Stimulated activated CD8-positive, alpha-beta memory T cell treated with anti-CD3 and anti-CD28 coated beads, Interleukin-7, amount 100 ng/mL, for 1 hour (primary cell): Measurements from ENCODE around the gene NHLRC1.

ENCODE experiments used
- DNase-seq, 2 donors: peaks; one replicate each; pipeline ENCODE4 v3.0.0-alpha.2; 2020; ENCODE audit warnings: low read depth in 2 of 2

Gene NHLRC1

DNA sequence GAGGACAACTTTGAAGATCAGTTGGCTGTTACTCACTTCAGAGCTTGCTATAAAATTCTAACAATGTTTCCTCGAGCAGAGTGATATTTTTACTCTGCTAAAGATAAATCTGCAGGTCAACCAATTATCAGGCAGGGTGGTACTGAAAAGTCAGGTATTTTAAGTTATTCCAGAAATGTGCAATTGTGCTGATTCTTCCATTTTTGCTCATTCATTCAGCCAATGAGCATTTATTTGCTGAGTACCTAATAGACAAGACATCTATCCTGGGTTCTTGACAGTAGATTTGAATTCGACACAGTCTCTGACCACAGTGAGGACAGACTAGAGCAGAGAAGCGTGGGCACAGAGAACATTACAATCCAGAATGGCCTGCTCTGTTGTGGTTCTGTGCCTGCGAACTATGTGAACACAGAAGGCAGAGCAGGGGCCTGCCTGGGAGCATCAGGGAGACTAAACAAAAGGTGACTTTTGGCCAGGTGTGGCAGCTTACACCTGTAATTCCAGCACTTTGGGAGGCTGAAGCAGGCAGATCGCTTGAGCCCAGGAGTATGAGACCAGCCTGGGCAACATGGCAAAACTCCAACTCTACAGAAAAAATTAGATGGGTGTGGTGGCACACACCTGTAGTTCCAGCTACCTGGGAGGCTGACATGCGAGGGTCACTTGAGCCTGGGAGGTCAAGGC is 17.6 kb upstream of the NHLRC1 start:
- DNase-seq = no peak

DNA sequence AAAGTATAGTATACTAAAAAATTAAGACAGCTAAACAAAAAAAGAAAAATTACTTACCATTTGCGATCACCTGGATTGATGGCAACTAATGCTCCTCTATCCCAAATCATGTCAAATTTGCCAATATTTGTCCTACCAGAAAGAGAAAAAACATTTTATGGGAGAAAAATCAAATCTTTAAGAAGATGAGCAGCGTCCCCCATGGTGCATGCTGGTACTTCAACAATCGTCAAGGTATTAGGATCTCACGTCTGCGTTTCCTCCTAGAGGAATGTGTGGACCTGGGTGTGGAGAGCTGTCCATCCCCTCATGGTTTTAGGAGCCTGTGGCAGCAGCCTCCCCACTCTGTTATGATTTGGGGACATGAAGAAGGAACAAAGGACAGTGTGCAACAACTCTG is 16.4 kb upstream of the NHLRC1 start:
- no peak for DNase-seq

DNA sequence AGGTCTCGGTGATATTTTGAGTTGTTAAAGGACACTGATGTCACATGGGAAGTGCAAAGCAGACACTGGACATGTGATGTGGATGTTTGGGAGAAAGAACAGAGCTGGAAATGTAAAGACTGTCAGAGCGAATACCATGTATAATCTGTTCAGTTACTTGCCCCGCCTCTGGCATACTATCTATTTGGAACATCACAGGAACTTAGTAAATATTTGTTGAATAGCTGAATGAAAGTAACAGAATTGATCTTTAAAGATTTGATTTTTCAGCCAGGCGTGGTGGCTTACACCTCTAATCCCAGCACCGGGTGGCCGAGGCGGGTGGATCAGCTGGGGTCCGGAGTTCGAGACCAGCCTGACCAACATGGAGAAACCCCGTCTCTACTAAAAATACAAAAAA is 13.8 kb upstream of the NHLRC1 start:
- DNase-seq = no peak

DNA sequence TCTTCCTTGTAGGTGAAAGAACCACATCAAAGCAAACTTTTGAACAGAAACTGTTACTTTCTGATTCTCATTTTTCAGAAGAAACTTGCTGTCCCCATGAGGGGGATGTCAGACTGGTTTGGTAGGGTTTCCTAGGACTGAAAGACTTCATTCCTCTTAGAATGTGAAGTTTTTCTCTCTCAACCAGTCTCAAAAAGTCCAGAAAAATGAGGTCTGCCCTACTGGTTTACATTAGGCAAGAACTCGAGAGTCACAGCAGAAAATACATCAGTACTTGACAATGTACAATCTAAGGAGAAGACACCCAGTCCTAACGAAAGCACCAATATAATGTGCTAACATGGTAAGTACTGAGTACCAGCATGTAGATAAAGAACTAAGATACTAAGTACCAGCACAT is 12.7 kb upstream of the NHLRC1 start:
- DNase-seq = no peak

DNA sequence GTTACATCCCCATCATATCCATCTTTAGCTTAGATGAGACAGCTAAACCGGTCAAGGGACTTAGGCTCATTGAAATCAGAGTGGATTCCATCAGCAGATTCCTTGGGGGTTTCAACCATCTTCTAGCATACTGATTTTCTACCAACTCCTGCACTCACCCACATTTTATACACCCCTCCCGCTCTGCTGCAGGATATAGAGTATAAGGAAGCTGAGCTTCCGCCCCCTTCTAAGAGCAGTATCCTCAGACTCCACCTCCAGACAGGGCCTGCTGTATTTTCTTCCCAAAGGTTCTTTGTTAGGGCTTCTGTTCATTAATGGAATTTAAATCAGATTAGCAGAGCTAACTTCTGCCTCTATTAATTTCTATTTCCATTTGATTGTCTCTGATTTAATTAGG is 9.9 kb upstream of the NHLRC1 start:
- no peak for DNase-seq

DNA sequence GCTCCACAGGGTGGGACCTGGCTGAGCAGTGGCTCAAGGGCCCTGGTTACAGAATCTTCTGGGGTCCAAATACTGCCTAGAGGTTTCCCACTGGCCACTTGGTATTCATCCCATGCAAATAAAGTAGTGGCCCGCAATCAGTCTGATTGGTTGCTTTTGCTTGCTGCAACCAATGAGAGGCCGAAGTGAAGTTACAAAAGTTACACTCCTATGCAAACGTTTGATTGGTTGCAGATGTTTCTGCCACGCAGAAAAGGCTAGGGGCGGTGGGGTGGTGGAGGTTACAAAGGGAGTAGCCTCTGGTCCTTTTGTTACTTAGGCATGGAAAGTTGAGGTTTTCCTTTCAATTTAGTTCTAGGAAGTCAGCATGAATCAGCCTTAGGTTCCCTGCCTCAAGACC is 3.6 kb upstream of the NHLRC1 start:
- DNase-seq = no peak

DNA sequence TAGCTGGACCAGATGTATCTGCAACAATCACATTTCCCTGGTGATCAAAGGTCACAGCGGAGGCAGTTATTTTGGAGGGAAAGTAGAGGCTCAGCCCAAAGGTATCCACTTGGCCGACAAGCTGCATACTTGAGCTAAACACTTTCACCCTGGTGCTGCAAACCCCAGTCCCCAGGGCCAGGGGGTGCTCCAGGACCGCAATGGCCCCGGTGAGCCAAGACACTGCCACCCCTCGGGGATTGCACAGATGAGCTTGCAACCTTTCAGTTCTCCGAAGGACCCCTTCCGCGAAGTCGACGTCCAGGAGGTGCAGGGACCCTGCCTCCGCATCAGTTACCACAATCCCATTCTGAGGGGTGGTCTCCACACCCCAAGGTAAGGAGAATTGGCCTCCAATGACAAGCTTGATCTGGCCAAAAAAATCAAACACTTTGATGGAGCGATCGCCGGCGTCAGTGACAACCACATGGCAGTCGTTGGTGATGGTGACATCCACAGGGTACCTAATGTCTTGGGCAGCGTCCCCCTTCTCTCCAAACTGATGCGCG is 823 bp downstream of the NHLRC1 start:
- DNase-seq = no peak

DNA sequence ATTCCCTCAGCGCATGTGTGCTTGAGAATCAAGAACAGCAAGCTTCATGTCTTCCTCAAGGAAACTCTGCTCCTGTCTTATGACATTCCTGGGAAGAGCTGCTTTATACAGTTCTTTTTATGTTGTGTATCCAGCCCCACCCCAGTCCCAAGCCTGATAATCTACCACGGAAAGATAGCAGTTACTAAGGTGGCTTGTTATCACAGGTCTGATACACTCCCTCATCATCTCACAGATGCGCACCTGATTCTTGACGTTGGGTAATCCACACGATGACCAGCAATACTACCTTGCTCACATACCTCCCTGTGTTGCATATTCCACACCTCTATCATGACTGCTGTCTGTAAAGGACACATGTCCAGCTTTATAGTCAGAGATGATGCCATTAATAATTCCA is 3.2 kb downstream of the NHLRC1 start:
- DNase-seq = no peak

DNA sequence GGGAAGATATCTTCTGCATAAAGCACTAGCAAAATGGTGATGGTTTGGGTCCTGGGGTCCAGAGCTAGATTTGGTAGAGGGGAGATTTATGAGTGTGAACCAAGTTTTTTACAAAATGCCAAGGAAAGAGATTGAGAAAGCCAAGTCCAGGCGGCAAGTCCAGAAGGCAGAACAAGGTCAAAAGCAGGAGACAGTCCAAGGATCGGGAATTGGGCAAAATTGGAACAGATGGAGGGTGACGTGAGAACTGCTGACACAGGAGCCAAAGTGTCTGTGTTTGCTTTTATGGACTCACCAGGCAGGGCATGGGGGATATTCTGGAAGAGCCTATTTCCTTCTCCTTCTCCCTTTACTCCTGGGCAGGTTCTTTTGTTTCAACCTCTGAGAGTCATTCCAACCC is 4.1 kb downstream of the NHLRC1 start:
- DNase-seq = no peak

DNA sequence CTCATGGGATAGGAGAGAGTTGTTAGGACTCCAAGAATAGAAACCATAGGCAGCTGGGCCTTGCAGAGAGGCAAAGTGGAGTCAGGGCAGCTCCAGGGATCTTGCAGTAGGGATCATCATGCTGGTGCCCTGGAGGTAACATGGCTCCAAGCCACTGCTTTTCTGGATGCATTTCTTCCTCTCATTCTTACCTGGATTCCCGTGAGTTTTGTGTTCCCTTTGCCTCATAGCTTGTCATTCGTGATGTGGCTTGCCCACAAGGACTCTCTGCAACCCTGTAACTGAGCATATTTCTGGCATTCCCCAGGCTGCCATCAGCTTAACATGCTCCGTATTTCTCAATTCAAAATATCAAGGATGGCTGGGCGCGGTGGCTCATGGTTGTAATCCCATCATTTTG is 5.3 kb downstream of the NHLRC1 start:
- DNase-seq = no peak

DNA sequence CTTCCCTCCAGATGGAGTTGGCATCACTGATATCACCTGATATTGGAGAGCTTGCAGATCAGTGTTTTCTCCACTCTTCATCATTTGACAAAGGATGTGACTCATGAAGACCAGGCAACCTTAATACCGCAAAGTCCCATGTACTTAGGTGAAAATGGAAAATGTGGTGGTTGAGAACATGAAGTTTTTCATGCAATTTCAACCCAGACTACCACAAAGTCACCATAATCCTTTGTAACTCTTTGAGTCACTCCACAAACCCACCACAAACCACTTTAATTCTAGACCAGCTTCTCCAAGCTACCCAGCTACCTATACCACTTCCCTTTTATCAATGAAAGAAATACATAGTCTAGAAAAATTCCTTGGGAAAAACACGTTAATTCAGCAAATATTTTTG is 7.1 kb downstream of the NHLRC1 start:
- no peak for DNase-seq

DNA sequence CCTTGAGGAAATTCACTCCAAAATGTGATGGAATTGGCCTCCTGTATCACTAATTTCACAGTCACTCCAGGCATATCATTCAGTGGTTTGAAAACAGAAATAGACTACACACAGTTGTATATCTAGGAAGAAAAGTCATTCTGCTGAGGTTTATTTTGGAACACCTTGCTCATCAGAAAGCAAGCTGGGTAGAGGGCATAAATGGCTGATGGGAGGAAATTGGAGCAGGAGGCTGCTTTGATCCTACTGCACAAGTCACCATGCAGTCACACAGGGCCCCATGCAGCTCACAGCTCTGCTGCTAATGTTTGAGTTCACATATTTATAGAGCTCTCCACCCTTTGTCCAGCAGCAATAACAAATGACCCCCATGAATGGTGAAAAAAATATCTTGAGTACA is 12.3 kb downstream of the NHLRC1 start:
- no peak for DNase-seq

DNA sequence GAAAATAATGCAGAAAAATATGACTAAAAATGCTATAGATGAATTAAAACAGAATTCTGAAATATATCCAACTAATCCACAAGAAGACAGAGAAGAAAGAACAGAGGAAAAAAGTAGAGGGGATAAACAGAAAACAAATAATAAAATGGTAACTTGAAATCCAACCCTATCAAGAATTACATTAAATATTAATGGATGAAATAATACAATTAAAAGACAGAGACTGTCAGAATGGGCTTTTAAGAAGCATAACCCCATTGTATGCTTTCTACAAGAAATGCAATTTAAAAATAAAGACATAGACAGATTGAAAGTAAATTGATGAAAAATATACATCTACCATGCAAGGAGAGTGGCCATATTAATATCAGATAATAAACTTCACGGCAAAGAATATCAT is 15.4 kb downstream of the NHLRC1 start:
- DNase-seq = no peak

DNA sequence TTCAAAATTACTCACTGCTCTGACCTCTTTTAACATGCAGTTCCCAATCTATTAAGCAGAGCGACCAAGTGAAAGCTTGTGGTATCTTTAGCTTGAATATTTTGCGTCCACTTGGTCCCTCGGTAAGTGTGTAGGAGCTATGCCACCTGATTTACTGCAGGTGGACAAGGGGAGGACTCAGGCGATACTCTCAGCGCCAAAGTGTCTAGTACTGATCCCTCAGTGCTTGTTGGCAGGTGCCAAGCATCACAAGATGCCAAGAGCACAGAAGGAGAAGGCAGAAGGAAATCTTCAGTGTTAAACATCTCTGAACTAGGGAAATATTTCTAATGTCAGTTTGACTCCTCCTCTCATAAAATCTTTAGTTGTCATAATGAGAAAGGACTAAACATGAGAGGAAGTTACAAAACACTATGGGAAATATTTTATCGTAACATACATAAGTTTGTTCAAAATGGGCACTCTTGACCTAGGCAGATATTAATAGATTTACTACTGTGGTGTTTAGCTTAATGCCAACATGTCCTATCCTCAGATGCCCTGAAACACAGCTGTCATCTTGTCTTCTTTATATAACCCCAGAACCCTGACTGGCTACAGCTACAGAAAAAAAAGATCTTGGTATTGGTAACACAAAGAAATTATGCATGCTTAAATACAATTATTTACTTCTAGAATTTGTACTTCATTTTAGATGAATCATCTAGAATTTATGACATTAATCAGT is 19.5 kb downstream of the NHLRC1 start:
- no peak for DNase-seq

DNA sequence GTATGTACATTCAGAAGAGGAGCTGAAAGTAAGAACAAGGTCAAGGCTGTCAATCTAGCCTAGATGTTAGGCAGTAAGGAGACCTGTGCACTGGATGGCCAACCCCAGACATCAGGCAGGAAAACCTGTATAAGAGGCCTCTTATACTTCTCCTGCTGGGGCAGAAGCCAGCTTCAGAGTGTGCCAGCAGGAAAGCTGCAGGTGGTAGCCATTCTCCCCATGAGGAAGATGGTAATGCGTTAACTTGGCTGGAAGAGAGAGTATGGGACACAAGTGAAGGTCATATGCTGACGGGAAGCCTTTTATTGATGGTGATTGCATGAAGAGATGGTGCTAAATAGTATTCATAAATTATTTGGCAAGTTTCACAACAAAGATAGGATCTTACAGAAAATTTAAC is 20.6 kb downstream of the NHLRC1 start:
- no peak for DNase-seq

DNA sequence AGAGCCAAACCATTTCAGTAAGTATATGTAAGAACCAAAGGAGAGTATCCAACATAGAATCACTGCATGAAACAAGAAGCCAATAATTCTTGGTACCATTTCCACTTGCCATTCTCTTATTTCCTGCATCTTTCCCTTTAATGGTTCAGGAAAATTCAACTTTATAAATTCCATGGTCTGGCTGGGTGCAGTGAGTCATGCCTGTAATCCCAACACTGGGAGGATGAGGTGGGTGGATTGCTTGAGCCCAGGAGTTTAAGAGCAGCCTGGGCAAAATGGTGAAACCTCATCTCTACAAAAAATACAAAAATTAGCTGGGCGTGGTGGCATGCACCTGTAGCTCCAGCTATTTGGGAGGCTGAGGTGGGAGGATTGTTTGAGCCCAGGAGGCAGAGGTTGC is 21.2 kb downstream of the NHLRC1 start:
- DNase-seq = no peak

DNA sequence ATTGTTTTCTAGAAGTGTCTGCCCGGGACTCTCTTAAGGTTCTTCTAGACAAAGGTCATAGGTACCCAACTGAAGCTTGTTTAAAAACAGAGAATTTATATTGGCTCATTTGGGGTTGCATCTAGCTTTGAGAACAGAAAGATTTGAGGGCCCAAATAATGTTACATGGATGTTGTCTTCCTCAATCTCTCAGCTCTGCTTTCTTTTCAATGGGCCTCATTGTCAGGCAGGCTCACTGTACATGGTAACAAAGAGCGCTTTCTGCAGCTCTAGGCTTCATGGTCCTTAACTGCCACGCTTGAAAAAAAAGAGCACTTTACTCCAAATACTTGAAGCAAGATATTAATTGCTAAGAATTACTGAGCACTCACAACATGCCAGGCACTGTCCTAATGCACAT is 22.2 kb downstream of the NHLRC1 start:
- no peak for DNase-seq

DNA sequence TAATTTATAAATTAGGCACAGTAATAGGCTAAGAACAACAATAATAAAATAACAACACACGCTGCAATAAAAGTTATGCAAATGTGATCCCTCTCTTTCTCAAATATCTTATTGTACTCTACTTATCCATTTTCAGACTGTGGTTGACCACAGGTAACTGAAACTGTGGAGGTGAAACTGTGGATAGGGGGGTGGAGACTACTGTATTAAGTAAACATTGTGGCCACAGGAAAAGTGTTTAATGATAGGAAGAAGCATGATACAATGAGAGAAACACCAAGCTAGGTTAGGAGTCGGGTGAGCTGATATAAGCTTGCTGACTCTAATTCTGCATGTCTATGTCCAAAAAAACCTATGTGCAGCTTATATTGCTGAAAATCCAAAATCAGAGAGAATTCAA is 23.0 kb downstream of the NHLRC1 start:
- no peak for DNase-seq

DNA sequence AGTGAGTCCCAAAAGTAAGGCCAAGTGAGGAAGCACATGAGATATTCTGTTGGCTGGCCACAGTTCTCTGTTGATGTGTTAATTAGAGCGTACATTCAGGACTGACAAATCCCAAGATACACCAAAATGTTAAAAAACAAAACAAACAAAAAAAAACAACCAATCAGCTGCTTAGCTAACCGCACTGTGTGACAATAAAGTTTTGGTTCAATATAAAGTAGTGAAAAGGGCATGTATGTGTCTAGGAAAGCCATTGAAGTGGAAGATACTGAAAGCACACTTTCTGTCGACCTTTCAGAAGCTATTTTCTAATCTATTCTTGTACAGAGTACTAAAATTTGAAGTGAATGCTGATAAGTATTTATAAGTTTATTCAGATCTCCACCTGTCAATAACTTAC is 26.1 kb downstream of the NHLRC1 start:
- no peak for DNase-seq

DNA sequence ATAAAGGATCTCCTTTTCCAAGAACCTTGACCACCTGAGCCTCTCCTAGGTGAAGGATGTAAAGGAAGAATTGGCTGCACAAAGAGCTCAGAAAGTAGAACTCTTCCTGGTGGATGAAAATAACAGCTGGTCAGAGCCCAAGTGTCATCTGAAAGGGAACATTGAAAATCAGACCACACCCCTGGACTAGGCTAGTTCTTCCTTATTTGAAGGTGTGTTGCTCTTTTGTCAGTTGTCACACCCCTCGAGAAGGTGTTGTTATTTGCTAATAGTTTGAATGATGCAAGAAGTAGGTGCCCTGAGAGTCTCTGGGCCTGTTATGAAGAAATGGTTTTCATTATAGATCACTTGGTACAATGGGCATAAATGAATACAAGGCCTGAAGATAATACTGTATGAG is 31.1 kb downstream of the NHLRC1 start:
- no peak for DNase-seq

DNA sequence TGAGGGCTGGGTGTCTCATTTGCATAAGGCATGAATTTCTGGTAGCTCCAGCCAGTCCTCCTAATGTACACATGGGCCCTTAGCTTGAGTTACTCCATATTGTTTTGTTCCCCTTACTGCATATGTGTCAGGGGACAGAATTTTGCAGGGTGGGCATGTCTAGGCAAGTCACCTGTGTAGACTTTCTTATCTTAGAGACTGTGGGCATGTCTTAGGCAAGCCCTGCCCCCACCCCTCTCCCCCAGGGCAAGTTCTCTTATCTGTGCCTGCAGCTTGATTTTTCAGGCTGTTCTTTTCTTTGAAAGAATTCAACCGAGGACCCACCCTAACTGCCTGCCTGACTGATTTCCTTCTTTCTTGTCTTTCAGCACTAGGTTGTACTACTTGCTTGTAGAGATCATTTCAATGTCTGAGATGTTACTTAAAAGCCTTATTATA is 32.1 kb downstream of the NHLRC1 start:
- DNase-seq = no peak

DNA sequence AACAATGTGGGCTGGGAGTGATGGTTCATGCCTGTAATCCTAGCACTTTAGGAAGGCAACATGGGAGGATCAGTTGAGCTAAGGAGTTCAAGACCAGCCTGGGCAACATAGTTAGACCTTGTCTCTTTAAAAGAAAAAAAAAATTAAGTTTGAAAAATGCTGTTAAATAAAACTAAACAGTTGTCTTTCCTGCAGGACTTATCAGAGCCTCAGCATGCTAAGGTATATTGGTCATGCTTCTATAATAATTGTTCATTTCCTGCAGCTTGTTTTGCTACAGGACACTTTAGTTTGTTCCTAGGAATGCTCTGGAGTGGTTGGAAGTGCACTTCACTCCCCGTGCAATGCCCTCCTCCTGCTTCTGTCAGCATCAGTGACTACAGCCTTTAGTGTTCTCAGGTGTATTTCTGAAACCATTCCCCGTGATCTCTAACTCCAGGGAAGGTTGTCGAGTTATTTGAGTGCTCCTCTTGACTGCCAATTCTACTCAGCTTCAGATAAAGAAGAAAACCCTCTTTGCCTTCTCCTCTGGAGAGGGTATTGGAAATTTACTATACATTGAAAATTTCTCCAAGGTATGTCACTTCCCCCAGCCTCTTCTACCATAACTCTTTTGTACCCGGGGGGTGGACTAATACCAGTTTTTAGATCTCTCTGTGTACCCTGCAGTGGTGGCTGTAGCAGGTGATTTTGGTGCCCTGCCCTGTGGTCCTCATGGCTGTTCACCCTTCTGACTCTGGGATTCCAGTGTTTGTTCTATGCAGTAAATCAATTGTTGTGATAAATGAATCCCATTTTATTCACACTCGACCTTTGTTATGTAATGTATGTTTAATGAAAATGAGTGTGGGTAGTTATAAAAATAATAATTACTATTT is 33.8 kb downstream of the NHLRC1 start:
- no peak for DNase-seq
